Right ventricle myocardium inferior (tissue), 1 donor: ENCODE results near the gene HAVCR2. TPM values are rescaled to one million over a fixed set of nuclear protein-coding genes. Genes with fewer than 3 reads are reported as not detected.
"Not testable (repeated sequence)": the region's sequence is repeated elsewhere in the genome, so short reads cannot be mapped to it uniquely, and the experiment has no call there.

Experiments used
- ATAC-seq: fragments of 200-7000 bp; cut with Tn5 transposase; one replicate; pipeline ENCODE4 v1.9.1; 2020; ENCODE audit warnings: mild to moderate bottlenecking, moderate library complexity
- DNase-seq: peaks from one replicate; pipeline ENCODE4 v3.0.0; 2021; ENCODE audit errors: missing footprints
- intact Hi-C: fragments of 100-400 bp; cut with DNase I; formaldehyde crosslinking; loops from one replicate; pipeline ENCODE4 v1.11.0; 2022
- total RNA-seq: library from RNA; stranded (reverse); fragmentation: NEBNext Ultra II Directional; extraction: Animal tissue kit (Norgen Biotek cat#: 25700); gene quantifications from one replicate; pipeline ENCODE4 v1.2.1, GENCODE V29; 2021
- donor health status: DM: no; HTN: yes; CAD: no; lungs with severe emphysema.

Gene HAVCR2
- total RNA-seq, 1 donor from 2014 or later = 3.5 TPM

GRCh38 chr5:157106630-157107461 lies 2.0 kb downstream of the HAVCR2 start:
- DNase-seq = peak; percentile 81
- intact Hi-C loops = no loop called here

GRCh38 chr5:157100140-157100679 lies 8.6 kb downstream of the HAVCR2 start:
- ATAC-seq (no peak), DNase-seq (no peak)
- intact Hi-C loops = no loop called here

More at GRCh38 chr5:157106630-157107461, 2.0 kb downstream of the HAVCR2 start:
- peak; percentile 14 for ATAC-seq

- ATAC-seq (no peak), DNase-seq (no peak)
- intact Hi-C loops = no loop called here
Measured at GRCh38 chr5:157088342-157088990, 20.4 kb downstream of the HAVCR2 start.

- intact Hi-C loops = no loop called here
- DNase-seq (no peak), ATAC-seq (no peak)
Measured at GRCh38 chr5:157086751-157087359, 22.0 kb downstream of the HAVCR2 start.

GRCh38 chr5:157085930-157086329 lies 22.9 kb downstream of the HAVCR2 start:
- DNase-seq (no peak), ATAC-seq (no peak)
- intact Hi-C loops = no loop called here

GRCh38 chr5:157080286-157080685 lies 28.6 kb downstream of the HAVCR2 start:
- intact Hi-C loops = no loop called here
- ATAC-seq (no peak), DNase-seq (no peak)

GRCh38 chr5:157076558-157076957 lies 32.3 kb downstream of the HAVCR2 start:
- ATAC-seq = no peak
- intact Hi-C loops = no loop called here
- no peak for DNase-seq

GRCh38 chr5:157072508-157072907 lies 36.3 kb downstream of the HAVCR2 start:
- intact Hi-C loops = no loop called here
- no peak for DNase-seq
- no peak for ATAC-seq

- no peak for DNase-seq
- ATAC-seq = no peak
- intact Hi-C loops = no loop called here
Measured at GRCh38 chr5:157069949-157070348, 38.9 kb downstream of the HAVCR2 start.

- DNase-seq = no peak
- intact Hi-C loops = no loop called here
- no peak for ATAC-seq
Measured at GRCh38 chr5:157068785-157069184, 40.1 kb downstream of the HAVCR2 start.

GRCh38 chr5:157068339-157068738 lies 40.5 kb downstream of the HAVCR2 start:
- ATAC-seq (no peak), DNase-seq (no peak)
- intact Hi-C loops = no loop called here

- no peak for ATAC-seq
- DNase-seq = no peak
- intact Hi-C loops = no loop called here
Measured at GRCh38 chr5:157067005-157067404, 41.8 kb downstream of the HAVCR2 start.

- no peak for DNase-seq
- ATAC-seq = no peak
- intact Hi-C loops = no loop called here
Measured at GRCh38 chr5:157066080-157066479, 42.8 kb downstream of the HAVCR2 start.

- no peak for ATAC-seq
- intact Hi-C loops = no loop called here
Measured at GRCh38 chr5:157063776-157064430, 44.9 kb downstream of the HAVCR2 start.

GRCh38 chr5:157059891-157060290 lies 49.0 kb downstream of the HAVCR2 start:
- DNase-seq (no peak), ATAC-seq (no peak)
- intact Hi-C loops = no loop called here

More at GRCh38 chr5:157063776-157064430, 44.9 kb downstream of the HAVCR2 start:
- DNase-seq = no peak

GRCh38 chr5:157059093-157059539 lies 49.7 kb downstream of the HAVCR2 start, which contains the start of gene HAVCR1:
HAVCR1 (minus strand) TSS chr5:157059116; CDS start chr5:157057943, 1,173 bp downstream.
- ATAC-seq (no peak), DNase-seq (no peak)
- intact Hi-C loops = no loop called here

- ATAC-seq (no peak), DNase-seq (no peak)
- intact Hi-C loops = no loop called here
Measured at GRCh38 chr5:157057459-157058370, 51.1 kb downstream of the HAVCR2 start.

GRCh38 chr5:157056848-157057247 lies 52.0 kb downstream of the HAVCR2 start:
- DNase-seq, ATAC-seq, intact Hi-C loops: not testable (repeated sequence)
